ENCODE results near the gene NCKAP5.

NCKAP5 gene

DNA sequence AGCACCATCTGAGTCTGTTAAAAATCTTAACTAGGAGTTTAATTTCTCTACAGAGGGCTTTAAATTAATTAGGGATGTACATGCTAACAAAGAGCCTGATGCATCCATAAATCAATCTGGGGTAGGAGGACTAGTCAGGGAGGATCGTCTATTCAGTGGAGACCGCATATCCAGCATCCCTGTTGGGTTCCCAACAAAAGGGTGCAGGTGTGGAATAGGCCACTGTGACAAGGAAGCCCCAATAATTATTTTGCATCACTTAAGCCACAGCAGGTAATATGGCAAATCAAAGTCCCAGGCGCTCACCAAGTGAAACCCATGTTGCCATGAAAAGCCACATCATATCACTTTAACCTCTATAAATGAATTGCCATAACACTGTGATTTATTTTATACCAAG lies 392.3 kb downstream of the NCKAP5 start:
- DNase-seq: no peak

DNA sequence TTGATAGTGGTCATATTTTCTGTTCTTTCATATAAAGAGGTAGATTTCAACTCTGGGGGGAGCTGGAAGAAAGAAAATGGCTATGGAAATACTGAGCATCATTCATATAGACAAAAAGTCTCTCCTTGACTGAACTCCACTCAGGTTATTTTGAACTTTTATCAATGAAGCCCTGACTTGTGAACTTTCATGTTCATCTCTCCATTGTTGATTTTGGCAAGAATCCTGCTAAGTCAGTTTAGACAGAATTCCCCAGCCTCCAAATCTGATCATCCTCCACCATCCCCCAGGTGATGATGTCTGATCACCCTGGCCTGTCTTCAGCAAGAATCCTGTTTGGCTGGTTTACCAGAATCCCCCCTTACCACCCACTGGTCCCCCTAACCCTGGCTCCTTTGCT lies 395.0 kb downstream of the NCKAP5 start:
- no peak for DNase-seq

DNA sequence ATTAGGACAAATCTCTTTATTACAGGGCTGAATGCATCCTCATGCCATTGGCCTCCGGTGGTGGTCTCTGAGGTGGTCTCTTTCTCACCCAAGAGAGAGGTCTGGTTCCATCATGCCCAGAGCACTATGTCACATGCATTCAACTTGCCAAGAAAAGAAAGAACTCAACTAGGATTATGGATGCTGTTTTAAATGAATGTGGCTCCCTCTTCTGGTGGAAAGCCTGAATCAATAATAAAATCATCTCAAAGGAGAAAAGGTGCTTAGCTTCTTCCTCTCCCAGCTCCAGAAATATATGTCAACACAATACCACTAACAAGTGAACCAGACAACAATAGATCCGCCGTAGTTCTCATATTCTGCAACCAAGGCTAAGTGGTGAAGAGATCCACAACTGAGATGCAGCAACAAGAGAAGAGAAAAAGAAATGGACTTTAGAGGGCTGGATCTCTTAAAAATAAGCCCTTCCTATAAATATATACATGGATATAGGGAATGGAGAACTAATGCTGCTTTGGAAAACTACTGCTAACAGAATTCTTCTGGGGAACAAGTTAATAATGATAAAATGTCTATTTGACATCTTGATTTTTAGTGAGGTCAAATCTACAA lies 396.8 kb downstream of the NCKAP5 start:
- peak; percentile 16 for DNase-seq

DNA sequence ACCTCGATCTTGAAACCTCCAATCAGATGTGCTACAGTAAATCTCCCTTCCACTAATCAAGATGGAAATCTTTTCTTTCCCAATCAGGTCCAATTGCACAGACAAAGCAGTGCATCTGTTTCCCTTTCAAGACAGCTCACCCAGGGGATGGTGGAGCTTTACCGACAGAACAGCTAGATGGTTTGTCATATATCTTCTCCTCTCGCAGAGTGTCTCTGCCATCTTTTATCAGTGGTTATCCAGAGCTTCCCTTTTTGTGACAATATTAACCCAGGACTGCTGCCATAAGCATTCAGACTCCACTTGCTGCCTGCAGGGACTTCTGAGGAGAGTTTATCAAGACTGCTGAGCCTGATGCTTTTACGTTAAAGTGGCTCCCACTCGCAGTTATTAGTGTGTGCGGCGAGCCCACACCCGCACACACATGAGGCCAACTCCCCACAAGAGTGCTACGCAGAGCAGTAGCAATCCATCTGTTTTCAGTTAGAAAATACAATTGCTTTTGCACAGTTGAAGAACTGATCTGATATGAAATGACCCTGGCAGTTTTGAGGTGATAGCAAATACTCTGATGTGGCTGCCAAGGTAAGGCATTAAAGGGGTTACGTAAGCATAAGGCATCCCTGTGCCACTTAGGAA lies 398.9 kb downstream of the NCKAP5 start:
- no peak for DNase-seq

DNA sequence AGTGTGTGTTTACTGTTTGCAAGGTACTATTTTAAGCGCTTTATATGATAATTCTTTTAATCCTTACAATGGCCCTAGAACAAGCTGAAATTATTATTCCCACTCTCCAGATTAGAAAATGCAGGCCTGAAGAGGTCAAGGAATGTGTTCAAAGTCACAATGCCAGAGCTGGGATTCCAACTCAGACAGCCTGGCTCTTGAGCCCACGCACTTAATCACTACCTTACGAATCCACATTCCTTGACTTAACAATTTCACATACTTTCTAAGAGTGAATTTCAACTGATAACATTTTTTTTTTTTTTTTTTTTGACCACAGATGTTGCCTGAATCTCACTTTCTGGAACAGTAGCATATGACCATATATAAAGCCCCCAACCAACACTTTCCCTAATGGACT lies 400.3 kb downstream of the NCKAP5 start:
- no peak for DNase-seq

DNA sequence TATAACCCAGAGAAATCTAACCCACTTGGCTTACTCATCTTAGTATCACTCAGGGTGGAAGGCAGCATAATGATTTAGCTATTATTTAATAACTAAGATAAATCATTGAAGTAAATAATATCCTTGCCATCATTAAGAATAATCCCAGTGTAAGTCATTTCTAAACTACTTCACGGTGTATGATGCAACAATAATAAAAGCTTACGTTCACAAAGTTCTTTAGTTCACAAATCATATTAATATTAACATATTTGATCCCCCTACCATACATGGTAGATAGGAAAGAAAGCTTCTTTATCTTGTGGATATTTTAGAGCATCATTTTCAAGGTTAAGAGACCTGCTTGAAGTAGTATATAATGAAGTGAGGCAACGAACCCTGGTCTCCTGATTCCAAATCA lies 401.0 kb downstream of the NCKAP5 start:
- DNase-seq: no peak

DNA sequence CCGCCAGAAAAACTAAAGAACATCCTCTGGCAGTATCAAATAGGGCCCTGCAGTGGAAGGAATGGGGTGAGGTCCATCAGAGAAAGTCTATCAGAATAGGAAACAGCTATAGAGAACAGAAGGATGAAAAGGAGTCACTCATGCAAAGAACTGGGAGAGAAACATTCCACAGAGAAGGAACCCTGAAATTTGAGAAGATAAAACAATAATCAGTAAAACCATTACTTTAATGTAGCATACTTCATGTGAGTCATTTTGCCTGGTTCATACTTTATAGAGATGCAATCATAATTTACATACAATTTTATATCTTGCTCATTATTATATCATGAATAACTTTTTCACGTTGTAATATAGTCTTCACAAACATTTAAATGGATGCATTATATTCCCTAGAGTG lies 402.2 kb downstream of the NCKAP5 start:
- DNase-seq: no peak

DNA sequence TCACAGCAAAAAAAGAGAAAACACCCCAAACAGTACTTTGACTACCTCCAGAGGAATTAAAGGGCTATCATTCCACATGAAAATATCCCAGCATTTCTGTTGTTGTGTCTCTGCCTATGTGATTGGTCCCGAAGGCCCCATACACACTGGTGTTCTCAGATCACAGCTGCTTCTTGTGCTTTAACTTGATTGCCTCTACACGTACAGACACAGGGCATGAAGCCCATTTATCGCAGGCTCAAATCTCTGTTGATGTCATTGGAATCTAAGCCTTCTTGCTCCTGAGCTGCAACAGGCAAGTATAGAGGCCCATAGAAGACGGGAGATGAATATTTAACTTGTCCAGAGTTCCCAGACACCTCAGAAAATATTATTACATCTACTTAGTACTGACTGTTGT lies 405.2 kb downstream of the NCKAP5 start:
- no peak for DNase-seq

DNA sequence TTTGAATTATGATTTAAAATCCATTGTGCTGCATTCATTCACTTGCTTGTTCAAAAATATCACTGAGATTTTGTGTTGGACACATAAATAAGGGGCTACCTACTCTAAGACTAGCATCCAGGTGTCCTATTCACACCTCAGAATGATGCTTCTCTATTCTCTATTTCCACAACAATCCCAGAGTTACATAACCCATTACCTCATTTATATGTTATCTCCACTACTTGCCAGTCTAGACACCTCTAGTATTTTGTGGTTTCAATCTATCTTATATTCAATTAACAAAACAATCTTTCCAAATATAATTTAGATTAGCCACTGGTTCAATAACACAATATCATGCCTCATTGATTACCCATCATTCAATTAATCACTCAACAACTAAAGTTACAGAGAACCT lies 409.8 kb downstream of the NCKAP5 start:
- DNase-seq: no peak

DNA sequence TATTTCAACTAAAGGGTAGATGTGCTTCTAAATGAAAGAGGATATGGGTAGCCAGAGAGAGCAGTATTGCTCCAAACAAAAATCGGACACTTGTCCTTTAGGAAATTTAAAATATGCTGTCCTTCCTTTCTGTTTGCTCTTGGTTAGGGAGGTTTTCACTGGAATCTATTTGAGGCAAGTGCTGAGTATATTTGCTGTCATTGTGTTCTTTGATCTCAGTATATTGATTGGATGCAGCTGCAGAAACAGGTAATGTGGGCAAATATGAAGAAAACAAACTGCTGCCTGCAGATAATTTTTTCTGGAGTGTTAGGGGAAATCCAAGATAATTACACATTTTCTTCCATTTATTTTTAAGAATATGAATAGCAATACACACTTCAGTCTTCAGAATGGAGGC lies 410.2 kb downstream of the NCKAP5 start:
- no peak for DNase-seq

DNA sequence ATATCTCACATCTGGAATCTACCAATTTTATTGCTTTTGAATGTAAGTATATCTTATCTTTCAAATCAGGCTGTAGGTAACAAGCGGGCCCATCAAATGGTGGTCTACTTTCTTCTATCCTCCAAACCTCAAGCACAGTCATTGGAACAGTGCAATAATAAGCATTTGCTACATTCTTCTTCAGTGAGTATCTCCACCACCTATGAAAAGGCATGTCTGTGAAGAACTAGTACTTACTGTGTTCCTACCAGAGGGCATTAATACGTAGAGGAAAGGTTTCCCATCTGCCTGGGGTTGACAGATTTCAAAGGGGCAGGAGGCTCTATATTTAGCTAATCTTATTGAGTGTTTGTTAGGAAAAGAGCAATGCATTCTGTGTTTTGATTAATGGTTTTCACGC lies 411.1 kb downstream of the NCKAP5 start:
- DNase-seq: no peak

DNA sequence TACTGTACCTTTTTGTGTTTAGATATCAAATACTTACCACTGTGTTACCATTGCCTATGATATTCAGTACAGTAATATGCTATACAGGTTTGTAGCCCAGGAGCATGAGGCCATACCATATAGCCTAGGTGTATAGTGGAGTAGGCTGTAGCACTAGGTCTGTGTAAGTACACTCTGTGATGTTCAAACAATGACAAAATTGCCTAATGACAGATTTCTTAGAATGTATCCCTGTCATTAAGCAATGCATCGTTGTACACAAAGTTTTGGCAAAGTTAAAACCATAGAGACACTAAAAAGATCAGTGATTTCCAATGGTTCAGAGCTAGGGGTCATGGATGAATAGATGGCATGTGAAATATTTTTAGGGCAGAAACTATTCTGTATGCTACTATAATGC lies 415.5 kb downstream of the NCKAP5 start:
- no peak for DNase-seq

DNA sequence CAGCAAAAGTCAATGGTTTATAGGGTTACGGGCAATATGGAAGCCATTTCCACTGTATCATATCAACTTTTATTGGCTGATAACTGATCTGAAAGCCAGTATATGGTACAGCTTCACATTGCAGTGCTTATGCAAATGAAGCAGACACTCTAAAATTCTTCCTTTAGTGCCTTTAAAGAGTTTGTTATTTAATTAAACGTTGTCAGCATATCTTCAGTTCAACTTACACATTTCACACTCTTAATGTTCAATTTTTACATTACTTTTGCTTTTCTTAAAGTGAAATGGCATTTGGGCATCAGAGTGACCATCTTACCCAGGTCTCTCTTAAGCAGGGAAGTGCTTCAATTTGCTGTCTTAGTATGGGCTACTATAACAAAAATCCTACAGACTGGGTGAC lies 420.1 kb downstream of the NCKAP5 start:
- no peak for DNase-seq

DNA sequence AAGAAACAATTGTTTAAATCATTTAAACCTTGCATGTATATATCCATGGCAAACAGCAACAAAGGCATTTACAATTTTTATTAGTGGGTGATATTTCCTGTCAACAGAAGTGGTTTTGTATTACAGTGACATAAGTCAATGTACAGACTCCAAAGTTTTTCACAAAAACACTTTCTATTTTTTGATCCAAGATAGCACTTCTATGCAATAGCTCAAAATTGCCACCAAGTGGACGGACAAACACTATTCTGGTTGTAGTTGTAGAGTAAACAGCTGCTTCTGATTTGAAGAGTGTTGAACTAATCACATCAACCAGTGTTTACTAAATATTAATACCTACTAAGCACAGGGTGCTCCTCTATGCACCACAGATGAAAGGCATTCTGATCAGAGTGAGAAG lies 421.4 kb downstream of the NCKAP5 start:
- no peak for DNase-seq

DNA sequence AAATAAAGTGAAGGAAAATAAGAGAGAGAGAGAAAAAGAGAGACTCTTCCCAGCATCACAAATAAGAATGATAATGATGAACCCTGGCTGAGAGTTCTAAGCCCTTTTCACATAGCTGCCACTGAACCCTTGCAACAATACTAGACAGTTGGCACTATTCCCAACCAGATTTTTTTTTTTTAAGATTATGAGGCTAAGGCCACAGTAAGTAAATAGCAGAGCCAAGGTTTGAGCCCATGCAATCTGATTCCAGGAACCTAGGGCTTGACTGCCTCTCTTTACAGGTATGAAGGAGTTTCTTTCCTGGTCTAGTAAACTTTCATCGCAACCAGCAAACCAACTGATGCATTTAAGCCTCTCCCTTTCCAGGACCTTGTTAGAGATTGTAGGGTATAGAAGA lies 424.6 kb downstream of the NCKAP5 start:
- no peak for DNase-seq

DNA sequence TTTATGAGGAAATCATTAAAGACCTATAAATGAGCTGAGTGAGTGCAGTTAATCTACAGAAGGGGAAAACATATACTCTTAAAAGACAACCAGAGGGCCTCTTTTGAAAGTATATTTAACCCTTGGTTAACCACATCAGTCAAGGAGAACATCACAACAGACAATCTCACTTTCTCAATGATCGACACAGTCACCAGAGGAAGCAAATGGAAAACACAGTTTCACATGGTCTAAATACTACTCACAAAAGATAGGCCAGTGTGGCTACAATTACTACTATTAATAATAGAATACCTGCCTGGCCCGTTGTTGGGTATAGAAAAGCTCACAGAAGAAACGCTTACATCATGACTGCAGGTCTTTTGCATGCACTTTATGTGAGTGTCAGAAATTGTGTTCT lies 426.2 kb downstream of the NCKAP5 start:
- DNase-seq: no peak

DNA sequence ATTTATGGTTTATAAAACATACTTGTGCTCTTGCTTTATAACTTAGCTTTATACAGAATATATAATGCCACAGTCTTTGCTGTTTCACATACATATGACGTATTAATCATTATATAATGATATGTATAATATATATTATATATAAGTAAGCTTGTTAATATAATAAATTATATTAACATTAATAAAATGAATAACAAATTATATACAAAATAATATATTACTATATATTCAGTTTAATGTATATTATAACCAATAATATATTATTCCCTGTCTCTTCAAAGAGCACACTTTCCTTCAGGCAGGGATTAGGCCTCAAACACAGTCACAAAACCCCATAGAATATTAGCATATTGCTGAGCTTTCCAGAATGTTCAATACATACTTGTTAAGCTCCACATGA lies 427.6 kb downstream of the NCKAP5 start:
- DNase-seq: no peak

DNA sequence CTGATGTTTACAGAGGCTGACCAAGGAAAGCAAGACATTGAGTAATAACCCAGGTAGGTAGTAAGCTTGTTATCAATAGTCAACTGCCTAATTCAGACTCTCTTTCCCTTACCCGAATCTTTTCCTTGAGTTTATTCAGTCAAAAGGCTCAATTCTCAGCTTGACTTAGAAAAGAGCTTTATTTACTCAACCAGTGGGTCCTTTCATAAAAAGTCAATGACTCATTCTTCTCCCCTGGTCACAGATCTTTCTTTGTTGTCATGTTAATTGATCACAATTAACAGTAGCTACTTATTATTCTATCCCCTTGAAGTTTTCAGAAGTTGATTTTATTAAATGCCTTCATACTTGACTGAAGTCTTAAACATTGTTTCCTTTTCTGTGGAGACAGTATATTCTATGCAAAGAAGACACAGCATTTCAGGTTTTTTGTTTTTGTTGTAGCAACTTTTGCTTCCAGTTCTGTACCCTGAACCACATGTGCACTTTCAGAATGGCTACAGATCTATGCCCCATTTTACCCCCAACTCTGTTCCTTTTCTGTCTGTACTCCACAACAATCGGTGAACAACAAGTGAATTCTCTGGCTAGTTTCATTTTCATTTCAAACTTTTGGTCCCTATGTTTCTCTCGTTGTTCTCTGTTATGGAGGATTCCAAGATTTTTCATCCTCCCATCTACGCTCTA lies 428.3 kb downstream of the NCKAP5 start:
- no peak for DNase-seq

DNA sequence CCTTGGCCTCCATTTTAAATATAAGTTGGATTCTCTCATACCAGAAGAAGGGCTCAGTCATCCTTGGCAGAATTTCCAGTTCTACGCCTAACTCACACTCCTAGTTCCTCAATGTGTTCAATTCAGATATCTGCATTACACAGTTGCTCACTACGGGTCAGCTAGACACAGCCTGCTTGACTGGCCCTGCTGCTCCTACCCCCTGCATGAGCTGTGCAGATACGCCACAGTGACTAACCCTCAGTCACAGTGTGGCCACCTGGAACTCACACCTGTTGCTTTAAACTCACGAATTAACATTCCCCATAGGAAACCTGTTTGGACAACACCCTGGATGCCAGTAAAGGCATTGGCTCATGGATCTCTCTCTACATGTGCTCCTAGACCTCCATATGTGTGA lies 429.6 kb downstream of the NCKAP5 start:
- no peak for DNase-seq

DNA sequence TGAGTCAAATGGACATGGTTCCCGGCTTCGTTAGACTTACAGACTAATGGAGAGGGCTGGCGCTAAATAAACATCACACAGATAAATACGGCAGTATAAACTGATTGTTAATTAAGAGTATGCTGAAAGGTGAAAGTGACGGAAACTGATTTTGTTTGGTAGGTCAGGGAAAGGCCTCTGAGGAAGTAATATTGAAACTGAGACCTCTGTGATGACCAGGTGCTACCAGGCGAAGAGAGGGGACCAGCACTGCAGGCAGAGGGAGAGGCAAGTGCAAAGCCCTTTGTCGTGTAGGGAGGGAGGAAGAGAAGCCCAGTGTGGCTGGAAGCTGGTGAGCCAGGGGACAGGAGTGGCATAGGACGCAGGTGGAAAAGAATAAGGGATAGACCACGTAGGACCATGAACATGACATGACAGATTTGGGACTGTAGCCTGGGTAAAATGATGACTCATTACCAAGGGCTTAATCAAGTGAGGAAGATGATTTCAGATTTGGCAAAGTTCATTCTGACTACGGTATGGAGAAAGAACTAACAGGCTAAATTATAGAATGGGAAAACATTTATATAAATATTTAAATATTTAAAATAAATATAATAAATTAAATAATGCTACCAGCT lies 433.1 kb downstream of the NCKAP5 start:
- no peak for DNase-seq

DNA sequence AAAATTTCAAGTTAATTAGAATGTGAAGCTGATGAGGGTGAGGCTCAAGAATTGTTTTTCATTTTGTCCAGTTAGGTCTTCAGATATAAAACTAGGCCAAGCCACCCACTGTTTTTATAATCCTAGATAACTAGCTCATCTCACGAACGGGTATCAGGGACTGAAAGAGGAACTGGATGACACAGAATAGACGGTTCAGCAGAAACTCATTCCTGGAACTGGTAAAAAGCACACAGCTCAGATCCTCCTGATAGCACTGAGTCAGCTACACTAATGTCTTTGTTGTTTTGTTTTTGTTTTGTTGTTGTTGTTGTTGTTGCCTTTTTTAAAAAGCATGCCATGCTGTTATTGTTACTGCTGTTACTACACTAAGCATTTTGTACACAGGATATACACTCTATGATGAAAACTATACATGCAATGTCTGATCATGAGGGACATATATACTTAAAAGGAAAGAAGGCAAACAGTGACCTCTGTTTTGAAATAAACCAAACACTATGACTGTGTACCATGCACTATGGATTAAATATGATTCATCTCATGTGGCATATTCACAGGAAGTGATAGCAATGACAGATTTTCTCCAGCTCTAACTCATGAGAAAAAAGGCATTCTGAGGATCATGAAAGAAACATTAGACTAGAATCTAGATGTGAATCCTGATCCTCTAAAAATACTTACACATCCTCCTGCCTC lies 437.6 kb downstream of the NCKAP5 start:
- DNase-seq: peak; percentile 1

DNA sequence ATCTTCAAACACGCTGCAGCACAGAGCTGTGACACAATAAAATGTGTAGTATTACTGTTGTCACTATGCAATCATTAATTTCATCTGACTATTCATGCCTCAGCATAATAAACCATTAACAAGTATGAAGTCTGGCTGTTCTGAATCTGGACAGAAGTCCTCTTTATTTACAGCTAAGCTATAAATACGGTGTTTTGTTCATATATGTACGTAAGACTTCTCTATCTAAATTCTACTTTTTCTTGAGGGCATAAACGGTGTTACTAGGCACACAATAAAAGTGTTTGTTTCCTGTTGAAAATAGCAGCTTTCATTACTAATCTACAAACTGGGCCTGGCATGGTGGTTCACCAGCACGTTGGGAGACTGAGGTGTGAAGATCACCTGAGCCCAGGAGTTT lies 443.8 kb downstream of the NCKAP5 start:
- DNase-seq: no peak

DNA sequence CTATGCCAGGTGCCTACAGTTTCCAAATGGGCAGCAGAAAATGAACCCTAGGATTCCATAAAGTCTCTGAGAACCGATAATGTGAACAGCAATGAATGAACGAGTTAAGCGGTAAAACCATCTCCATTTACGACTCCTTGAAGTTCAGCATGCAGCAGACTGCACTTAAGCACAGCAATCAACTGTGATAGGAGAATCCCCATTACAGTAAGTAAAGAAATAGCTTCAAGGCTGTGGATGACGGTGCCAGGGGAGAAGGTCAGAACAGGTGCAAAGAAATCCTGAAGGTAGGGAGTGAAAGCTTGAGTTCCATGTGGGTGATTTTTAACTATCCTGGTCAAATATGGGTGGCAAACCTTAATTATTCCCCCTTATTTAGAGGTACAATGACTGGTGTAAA lies 444.4 kb downstream of the NCKAP5 start:
- no peak for DNase-seq

DNA sequence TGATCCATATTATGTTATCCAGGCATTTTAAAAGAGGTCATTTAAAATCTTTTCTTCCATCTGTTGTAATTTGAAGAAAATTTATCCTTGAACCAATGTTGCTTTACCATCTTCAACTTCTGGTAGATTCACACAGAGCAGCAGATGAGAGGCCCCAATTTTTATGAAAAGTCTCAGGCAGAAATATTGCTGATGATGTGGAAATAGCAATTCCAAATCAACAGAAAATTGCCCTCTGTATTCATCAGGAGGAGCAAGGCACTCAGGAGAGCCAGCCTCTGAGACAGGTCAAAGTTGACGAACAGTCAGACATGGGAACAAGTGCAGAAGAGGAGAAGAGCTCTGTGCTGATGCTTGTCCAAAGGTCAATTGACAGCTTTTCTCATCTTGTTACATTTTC lies 444.9 kb downstream of the NCKAP5 start:
- no peak for DNase-seq
